ENCODE measurements around the gene KRTAP9-2. TPM values are rescaled to one million over a fixed set of nuclear protein-coding genes. Genes with fewer than 3 reads are reported as not detected.
"Not testable (repeated sequence)": the region's sequence is repeated elsewhere in the genome, so short reads cannot be mapped to it uniquely, and the experiment has no call there.

The KRTAP9-2 gene
- total RNA-seq, 4 donors from 2014 or later = 36.3 to 127 (median 60.8) TPM; not detected in 1

DNA sequence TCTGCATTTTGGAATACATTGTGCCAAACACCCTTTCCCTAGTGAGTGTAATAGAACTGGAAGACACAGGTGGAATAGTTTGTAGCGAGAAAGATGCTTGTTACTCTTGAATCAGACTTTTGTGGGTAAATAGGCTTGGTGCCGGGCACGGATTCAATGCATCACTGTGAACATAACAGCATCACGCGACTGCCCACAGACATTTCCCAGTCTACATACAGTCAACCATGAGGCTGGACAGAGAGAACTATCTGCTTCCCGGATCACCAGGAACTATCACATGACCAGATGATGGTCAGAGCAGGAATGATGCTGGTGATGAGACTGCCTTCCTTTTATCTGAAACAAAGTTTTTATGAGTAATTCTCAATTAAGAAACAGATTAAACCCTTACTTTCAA is 397 bp upstream of the KRTAP9-2 start:
- Histone ChIP-seq H3K9me3 (no peaks in the 10 kb centered on the region), H3K36me3 (no peaks in the 10 kb centered on the region), H3K27ac (no peak overlapping the region), H3K27me3 (no peaks in the 10 kb centered on the region), H3K4me3 (no peak overlapping the region), H3K4me1 (no peaks in the 10 kb centered on the region)
- TF ChIP-seq POLR2A (IDR thresholded peaks at IDR 0.05) = no peak
- no peak for TF ChIP-seq EP300 (IDR thresholded peaks at IDR 0.05)
- no peak for TF ChIP-seq POLR2AphosphoS5 (IDR thresholded peaks at IDR 0.05)
- no peak for TF ChIP-seq CTCF (IDR thresholded peaks at IDR 0.05)
- DNase-seq (ENCODE audit: low spot score in 2 of 2) = no peak
- WGBS = 95% methylated on average over 6 of the region's 6 CpGs

GRCh38 chr17:41230094-41230493 is 3.6 kb downstream of the KRTAP9-2 start:
- no peak overlapping the region for H3K4me3 ChIP-seq
- no peak overlapping the region for H3K27ac ChIP-seq
- H3K9me3 ChIP-seq = no peaks in the 10 kb centered on the region
- H3K4me1 ChIP-seq = no peaks in the 10 kb centered on the region
- DNase-seq (ENCODE audit: low spot score in 2 of 2) = no peak
- H3K36me3 ChIP-seq = no peaks in the 10 kb centered on the region
- TF ChIP-seq EP300 (IDR thresholded peaks at IDR 0.05) (no peak), POLR2A (IDR thresholded peaks at IDR 0.05) (no peak), POLR2AphosphoS5 (IDR thresholded peaks at IDR 0.05) (no peak), CTCF (IDR thresholded peaks at IDR 0.05) (no peak)
- H3K27me3 ChIP-seq = peaks cover 11% of the 10 kb centered on the region

DNA sequence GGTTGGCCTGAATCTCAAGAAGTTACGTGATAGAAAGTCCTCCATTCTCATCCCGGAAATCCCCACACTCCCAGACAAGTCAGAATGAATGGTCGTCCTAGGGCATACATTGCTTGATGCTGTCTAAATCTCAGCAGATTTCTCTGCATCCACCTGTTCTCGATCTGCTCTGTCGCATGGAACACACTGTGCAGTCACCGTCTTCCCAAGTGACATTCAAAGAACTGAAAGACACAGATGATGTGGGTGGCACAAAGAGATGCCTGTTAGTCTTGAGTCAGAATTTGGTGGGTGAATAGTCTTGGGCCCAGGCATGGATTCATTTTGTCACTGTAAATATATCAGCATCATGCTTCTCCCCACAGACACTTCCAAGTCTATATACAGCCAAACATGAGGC is 5.3 kb downstream of the KRTAP9-2 start:
- H3K4me3 ChIP-seq = no peak overlapping the region
- H3K4me1 ChIP-seq = no peaks in the 10 kb centered on the region
- no peak overlapping the region for H3K27ac ChIP-seq
- H3K27me3 ChIP-seq = peaks cover 11% of the 10 kb centered on the region
- H3K9me3 ChIP-seq = no peaks in the 10 kb centered on the region
- TF ChIP-seq CTCF (IDR thresholded peaks at IDR 0.05) (no peak), EP300 (IDR thresholded peaks at IDR 0.05) (no peak), POLR2AphosphoS5 (IDR thresholded peaks at IDR 0.05) (no peak), POLR2A (IDR thresholded peaks at IDR 0.05) (no peak)
- no peaks in the 10 kb centered on the region for H3K36me3 ChIP-seq
- WGBS = 89% methylated on average over 6 of the region's 6 CpGs
- no peak for DNase-seq (ENCODE audit: low spot score in 2 of 2)

- H3K4me1 ChIP-seq; H3K27ac ChIP-seq; H3K4me3 ChIP-seq; H3K36me3 ChIP-seq; H3K9me3 ChIP-seq; DNase-seq (ENCODE audit: low spot score in 2 of 2): not testable (repeated sequence)
- peaks cover 11% of the 10 kb centered on the region for H3K27me3 ChIP-seq
- WGBS = 100% methylated on average over 1 of the region's 1 CpG
Observed at GRCh38 chr17:41232399-41233105, 6.1 kb downstream of the KRTAP9-2 start, which contains the start of gene KRTAP9-3. KRTAP9-3 (plus strand) TSS chr17:41232449; CDS start chr17:41232502, 53 bp downstream.

DNA sequence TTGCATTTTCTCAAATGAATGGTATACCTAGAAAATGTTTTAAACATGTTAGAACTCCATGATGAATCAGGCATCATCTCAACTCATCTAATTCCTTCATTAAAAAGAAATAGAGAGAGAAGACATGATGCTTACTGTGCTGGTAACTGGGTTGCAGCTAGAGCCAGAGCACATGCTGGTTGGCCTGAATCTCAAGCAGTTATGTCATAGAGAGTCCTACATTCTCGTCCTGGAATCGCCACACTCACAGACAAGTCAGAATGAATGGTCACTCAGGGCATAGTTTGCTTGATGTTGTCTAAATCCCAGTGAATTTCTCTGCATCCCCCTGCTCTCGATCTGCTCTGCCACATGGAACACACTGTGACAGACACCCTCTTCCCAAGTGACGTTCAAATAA is 10.7 kb downstream of the KRTAP9-2 start:
- not testable (repeated sequence) for H3K36me3 ChIP-seq; H3K4me1 ChIP-seq; H3K27ac ChIP-seq; H3K9me3 ChIP-seq; DNase-seq (ENCODE audit: low spot score in 2 of 2); H3K4me3 ChIP-seq
- H3K27me3 ChIP-seq = peaks cover 11% of the 10 kb centered on the region
- WGBS = 66% methylated on average over 4 of the region's 4 CpGs

DNA sequence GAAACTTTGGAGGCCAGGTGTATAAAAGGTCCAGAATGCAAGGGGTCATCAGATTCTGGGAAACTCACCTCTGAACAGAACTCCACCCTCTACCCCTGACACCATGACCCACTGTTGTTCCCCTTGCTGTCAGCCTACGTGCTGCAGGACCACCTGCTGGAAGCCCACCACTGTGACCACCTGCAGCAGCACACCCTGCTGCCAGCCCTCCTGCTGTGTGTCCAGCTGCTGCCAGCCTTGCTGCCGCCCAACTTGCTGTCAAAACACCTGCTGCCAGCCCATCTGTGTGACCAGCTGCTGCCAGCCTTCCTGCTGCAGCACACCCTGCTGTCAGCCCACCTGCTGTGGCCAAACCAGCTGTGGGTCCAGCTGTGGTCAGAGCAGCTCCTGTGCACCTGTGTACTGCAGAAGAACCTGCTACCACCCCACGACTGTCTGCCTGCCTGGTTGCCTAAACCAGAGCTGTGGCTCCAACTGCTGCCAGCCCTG is 11.5 kb downstream of the KRTAP9-2 start, which contains the start of gene KRTAP9-8:
KRTAP9-8 (plus strand) TSS at position 51 of the 489 bp plus-strand sequence; CDS start at position 104, 53 bp downstream.
- H3K4me1 ChIP-seq; H3K27ac ChIP-seq; H3K9me3 ChIP-seq; H3K27me3 ChIP-seq; H3K36me3 ChIP-seq; DNase-seq (ENCODE audit: low spot score in 2 of 2); H3K4me3 ChIP-seq: not testable (repeated sequence)
- WGBS = 44% methylated on average over 1 of the region's 3 CpGs

DNA sequence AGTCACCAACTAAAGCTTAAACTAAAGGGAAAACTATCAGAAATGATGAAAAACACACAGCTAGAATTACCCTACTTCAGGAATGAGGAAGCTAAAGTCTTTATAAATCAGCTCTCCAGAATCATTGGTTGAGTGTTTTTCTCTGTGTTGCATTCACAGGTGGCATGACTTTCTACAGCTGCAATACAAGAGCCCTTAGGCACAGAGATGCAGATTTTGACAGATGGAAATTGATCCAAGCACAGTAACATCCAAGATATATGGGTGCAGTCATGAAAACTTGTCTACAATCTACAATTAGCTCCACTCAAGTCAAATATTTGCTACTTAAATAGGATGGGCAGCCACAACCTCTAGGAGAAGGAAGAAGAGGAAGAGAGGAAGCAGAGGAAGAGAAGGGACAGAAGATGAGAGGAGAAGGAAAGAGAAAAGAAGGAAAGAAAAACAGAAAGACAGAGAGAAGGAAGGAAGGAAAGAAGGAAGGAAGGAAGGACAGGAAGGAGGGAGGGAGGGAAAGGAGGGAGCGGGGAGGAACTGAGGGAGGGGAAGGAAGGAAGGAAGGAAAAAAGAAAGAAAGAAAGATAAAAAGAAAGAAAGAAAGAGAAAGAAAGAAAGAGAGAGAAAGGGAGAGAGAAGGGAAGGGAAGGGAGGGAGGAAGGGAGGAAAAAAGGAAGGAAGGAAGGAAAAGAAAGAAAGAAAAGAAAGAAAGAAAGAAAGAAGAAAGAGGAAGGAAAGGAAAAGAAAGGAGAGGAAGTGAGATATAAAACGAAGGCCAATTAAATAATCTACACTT is 20.7 kb downstream of the KRTAP9-2 start:
- H3K9me3 ChIP-seq; H3K4me1 ChIP-seq; H3K4me3 ChIP-seq; DNase-seq (ENCODE audit: low spot score in 2 of 2); H3K27ac ChIP-seq; H3K27me3 ChIP-seq; H3K36me3 ChIP-seq: not testable (repeated sequence)
- WGBS = 57% methylated on average over 2 of the region's 2 CpGs

GRCh38 chr17:41249637-41250240 is 23.3 kb downstream of the KRTAP9-2 start, which contains the start of gene KRTAP9-4:
KRTAP9-4 (plus strand) TSS chr17:41249687; CDS start chr17:41249721, 34 bp downstream.
- not testable (repeated sequence) for H3K27me3 ChIP-seq; H3K4me1 ChIP-seq; H3K36me3 ChIP-seq; H3K27ac ChIP-seq; H3K9me3 ChIP-seq; DNase-seq (ENCODE audit: low spot score in 2 of 2); H3K4me3 ChIP-seq
- 73% methylated on average over 1 of the region's 2 CpGs for WGBS
